Fibroblast of lung (primary cell): Measurements from ENCODE around the gene DDAH1.

Source experiments
- EZH2 ChIP-seq: IDR thresholded peaks from 2 replicates; pipeline ENCODE4 v1.5.1; 2012; ENCODE audit warnings: low read length, control low read depth, mild to moderate bottlenecking; ENCODE audit errors: missing control alignments
- TF ChIP-seq, protein P1 (sequence below), 2 donors: IDR thresholded peaks in 1 of 2; conservative IDR thresholded peaks in 1 of 2; 1 replicate in 1 of 2; 2 replicates in 1 of 2; pipeline ENCODE4 v1.5.1; 2011 to 2012; ENCODE audit warnings: low read length in 2 of 2, control low read depth in 1 of 2, inconsistent platforms in 1 of 2, low read depth in 1 of 2, mild to moderate bottlenecking in 1 of 2

DNA sequence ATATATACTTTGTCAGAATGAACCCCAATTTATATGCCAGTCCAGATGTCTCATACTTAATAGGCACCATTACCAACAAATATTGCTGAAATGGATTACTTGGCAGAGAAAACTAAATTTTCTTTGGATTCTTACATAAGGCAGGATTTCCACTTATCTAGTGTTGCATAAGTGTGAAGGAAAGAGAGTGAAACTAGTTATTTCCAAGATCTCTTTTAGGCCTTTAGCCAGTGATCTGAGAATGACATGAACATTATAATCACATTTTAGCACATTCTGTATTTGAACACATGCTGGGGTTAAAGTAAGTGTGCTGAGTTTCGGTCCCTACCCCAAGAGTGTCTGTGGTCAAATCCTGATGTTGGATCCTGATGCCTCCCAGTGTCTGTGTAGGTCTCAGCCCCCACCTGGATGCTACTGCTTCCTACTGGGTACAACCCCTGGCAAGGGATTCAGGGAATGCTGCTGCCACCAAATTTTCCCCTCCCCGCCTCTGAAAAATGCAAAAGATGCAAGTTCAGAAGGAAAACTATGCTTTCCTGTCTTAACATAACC is 11.2 kb downstream of the DDAH1 start:
- TF ChIP-seq, protein P1, sequence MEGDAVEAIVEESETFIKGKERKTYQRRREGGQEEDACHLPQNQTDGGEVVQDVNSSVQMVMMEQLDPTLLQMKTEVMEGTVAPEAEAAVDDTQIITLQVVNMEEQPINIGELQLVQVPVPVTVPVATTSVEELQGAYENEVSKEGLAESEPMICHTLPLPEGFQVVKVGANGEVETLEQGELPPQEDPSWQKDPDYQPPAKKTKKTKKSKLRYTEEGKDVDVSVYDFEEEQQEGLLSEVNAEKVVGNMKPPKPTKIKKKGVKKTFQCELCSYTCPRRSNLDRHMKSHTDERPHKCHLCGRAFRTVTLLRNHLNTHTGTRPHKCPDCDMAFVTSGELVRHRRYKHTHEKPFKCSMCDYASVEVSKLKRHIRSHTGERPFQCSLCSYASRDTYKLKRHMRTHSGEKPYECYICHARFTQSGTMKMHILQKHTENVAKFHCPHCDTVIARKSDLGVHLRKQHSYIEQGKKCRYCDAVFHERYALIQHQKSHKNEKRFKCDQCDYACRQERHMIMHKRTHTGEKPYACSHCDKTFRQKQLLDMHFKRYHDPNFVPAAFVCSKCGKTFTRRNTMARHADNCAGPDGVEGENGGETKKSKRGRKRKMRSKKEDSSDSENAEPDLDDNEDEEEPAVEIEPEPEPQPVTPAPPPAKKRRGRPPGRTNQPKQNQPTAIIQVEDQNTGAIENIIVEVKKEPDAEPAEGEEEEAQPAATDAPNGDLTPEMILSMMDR (conservative IDR thresholded peaks at IDR 0.05 in 1 of 2, IDR thresholded peaks at IDR 0.05 in 1 of 2; ENCODE audit: low read depth in 1 of 2, low read length in 2 of 2): no peak
- no peak for TF ChIP-seq EZH2
